ENCODE measurements around the gene ALPK3.

ALPK3 gene

DNA sequence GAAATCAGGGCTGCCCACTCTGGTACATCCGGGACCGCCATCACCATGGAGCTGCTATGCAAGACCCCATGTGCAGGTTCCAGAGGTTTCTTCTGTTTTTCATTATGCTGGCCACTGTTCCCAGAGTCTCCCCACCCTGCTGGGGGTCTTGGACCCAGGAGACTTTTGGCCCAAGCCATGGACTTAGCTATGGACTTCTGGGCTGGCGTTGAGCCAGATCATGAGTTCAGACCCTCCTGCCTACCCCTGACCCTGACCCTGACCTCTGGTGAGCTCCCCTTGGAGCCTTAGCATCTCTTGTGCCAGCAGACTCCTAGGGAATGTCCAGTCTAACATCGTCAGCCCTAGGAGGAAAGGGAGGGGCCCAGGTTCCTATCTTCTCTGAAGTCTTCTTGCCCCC lies 92.6 kb downstream of the ALPK3 start:
- peaks cover 17% of the 10 kb centered on the region for H3K4me1 ChIP-seq (ENCODE audit: control insufficient read depth, insufficient read depth, low read length)
- H3K9ac ChIP-seq (ENCODE audit: low read length), result no peak overlapping the region
- H3K4me3 ChIP-seq (ENCODE audit: low read length), result no peak overlapping the region
- H3K9me3 ChIP-seq (ENCODE audit: control insufficient read depth, low read length), result no peaks in the 10 kb centered on the region
- no peaks in the 10 kb centered on the region for H3K27me3 ChIP-seq (ENCODE audit: control insufficient read depth, insufficient read depth, low read length)
- H3K36me3 ChIP-seq (ENCODE audit: control insufficient read depth, insufficient read depth, low read length), result no peaks in the 10 kb centered on the region

DNA sequence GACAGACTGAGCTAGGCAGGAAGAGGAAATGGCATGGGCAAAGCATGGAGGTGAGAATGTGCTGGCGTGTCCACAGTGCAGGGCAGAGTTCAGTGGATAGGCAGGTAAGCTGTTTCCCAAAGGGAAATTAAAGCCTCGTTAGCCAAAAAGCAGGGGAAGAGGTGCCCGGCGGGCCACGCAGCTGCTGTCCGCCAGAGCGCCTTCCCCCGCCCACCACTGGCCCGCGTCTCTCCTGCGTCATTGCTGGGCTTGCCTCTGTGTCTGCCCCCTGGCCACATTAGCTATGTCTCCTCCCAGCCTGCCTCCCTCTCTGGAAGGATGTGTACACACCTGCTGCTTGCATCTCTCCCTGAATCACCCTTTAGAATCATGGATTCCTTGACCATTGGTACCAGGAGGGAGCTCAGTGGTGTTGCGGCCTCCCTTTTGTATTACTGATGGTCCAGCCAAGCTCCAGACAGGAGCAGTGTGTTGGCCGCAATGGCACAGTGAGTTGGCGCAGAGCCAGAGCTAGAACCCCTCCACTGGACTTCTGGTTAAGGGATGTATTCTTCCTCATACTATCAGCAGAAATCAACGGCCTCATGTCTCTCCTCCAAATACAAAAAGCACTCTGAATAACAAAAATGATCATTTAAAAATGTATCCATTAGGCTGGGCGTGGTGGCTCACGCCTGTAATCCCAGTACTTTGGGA lies 93.9 kb downstream of the ALPK3 start:
- peaks cover 17% of the 10 kb centered on the region for H3K4me1 ChIP-seq (ENCODE audit: control insufficient read depth, insufficient read depth, low read length)
- H3K9me3 ChIP-seq (ENCODE audit: control insufficient read depth, low read length), result no peaks in the 10 kb centered on the region
- H3K27me3 ChIP-seq (ENCODE audit: control insufficient read depth, insufficient read depth, low read length), result no peaks in the 10 kb centered on the region
- no peaks in the 10 kb centered on the region for H3K36me3 ChIP-seq (ENCODE audit: control insufficient read depth, insufficient read depth, low read length)
- H3K9ac ChIP-seq (ENCODE audit: low read length), result no peak overlapping the region
- no peak overlapping the region for H3K4me3 ChIP-seq (ENCODE audit: low read length)

DNA sequence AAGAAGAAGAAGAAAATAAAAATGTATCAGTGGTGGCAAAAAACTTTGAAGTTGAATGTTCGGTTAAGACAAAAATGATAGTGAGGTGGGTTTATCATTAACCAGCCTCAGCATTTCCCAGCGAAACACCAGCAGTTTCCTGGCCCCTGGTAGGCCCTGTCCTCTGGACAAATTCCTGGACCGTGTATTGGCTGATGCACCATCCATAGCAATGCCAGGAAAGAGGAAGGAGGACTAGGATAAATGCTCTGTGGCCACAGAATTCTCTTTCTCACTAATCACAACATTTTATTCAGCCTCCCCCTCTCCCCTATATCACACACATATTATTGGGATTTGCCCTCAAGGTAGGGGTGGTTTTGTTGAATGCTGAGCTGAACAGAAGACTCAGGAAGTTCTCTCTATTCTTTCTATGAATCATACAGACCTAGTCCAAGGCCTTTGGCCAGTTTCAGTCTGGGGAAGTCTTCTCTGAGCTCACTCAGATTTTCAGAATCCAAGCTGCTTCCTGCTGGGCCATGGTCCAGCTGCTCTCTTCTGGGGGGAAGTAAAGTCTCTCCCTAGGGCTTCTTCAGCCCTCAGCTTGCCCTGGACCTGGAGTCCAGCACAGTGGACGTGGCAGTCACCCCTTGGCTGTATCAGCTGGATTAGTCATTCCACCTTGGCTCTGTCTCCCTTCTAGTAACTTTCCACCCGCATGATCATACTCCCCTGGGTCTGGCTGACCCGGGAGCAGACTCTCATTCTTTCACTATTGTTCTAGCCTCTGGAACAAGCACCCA lies 94.9 kb downstream of the ALPK3 start:
- H3K36me3 ChIP-seq (ENCODE audit: control insufficient read depth, insufficient read depth, low read length), result no peaks in the 10 kb centered on the region
- peaks cover 17% of the 10 kb centered on the region for H3K4me1 ChIP-seq (ENCODE audit: control insufficient read depth, insufficient read depth, low read length)
- H3K9ac ChIP-seq (ENCODE audit: low read length), result no peak overlapping the region
- no peaks in the 10 kb centered on the region for H3K9me3 ChIP-seq (ENCODE audit: control insufficient read depth, low read length)
- H3K27me3 ChIP-seq (ENCODE audit: control insufficient read depth, insufficient read depth, low read length), result no peaks in the 10 kb centered on the region
- H3K4me3 ChIP-seq (ENCODE audit: low read length), result no peak overlapping the region

DNA sequence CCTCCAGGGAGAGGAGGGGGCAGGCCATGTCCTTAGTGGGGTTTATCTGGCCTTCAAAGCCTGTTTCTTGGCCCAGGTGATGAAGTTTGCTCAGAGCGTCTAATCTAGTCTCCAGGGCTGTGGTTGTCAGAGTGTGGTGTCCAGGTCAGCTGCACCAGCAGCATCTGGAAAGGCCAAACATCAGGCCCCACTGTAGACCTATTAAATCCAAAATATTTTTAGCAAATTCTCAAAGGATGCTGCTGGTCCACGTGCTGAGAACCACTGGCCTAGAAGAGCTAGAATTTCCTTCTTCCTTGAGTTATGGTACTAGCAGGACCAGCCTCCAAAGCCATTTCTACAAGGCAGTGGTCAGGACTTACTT lies 96.2 kb downstream of the ALPK3 start:
- Histone ChIP-seq H3K36me3 (ENCODE audit: control insufficient read depth, insufficient read depth, low read length) (no peaks in the 10 kb centered on the region), H3K4me1 (ENCODE audit: control insufficient read depth, insufficient read depth, low read length) (peaks cover 17% of the 10 kb centered on the region), H3K9ac (ENCODE audit: low read length) (no peak overlapping the region)

DNA sequence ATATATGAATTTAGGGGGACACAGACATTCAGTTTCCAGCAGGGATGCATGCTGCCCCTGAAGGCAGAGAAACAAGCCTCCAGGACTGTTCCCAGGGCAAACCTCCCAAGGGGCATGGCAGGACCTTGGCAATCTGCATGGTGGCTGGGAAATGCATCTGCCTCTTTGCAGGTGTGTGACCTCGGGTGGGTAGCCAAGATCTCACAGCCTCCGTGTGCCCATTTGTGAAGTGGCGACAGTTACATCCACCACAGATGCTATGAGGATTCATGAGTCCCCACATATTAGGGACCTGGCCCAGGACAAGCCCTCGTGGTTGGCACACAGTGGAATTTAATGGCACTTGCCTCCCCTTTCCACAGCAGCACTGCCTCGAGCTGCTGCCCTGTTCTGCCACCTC lies 97.2 kb downstream of the ALPK3 start:
- Histone ChIP-seq H3K9me3 (ENCODE audit: control insufficient read depth, low read length) (no peaks in the 10 kb centered on the region), H3K4me3 (ENCODE audit: low read length) (no peak overlapping the region), H3K4me1 (ENCODE audit: control insufficient read depth, insufficient read depth, low read length) (peaks cover 17% of the 10 kb centered on the region), H3K9ac (ENCODE audit: low read length) (no peak overlapping the region), H3K36me3 (ENCODE audit: control insufficient read depth, insufficient read depth, low read length) (no peaks in the 10 kb centered on the region), H3K27me3 (ENCODE audit: control insufficient read depth, insufficient read depth, low read length) (no peaks in the 10 kb centered on the region)

More for the DNA sequence above, 96.2 kb downstream of the ALPK3 start:
- H3K27me3 ChIP-seq (ENCODE audit: control insufficient read depth, insufficient read depth, low read length), result no peaks in the 10 kb centered on the region
- H3K4me3 ChIP-seq (ENCODE audit: low read length), result no peak overlapping the region
- H3K9me3 ChIP-seq (ENCODE audit: control insufficient read depth, low read length), result no peaks in the 10 kb centered on the region

DNA sequence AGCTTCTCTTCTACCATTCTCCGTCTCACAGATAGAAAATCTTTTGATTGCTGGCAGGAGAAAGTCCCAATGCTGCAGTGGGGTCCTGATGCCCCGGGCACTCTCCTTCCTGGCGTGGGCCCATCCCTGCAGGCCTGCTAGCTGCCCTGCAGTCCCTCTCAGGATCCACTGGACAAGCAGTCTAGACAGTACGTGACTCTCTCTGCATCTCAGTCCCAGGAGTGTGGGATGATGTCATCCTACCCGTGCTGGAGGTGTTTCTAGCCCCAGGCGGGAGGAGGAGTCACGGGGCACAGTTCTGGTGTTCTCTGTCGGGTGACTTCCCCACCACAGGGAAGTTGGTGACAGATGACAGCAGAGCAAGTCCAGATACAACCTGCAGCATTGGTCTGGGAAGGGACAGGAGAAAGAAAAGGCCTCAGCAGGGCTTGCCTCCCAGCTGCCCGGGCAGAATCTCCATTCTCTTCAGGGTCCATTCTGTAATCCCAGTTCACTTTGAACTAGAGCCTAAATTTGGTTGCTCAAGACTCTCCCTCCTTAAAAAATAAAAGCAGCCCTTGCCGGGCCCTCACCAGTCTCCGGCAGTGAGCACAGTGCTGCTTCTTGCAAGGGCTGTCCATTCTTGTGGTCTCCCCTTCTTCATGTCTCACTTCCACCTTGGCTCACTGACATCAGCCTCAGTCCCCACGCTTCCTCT lies 97.9 kb downstream of the ALPK3 start:
- H3K4me1 ChIP-seq (ENCODE audit: control insufficient read depth, insufficient read depth, low read length), result peaks cover 17% of the 10 kb centered on the region
- H3K36me3 ChIP-seq (ENCODE audit: control insufficient read depth, insufficient read depth, low read length), result no peaks in the 10 kb centered on the region
- H3K27me3 ChIP-seq (ENCODE audit: control insufficient read depth, insufficient read depth, low read length), result no peaks in the 10 kb centered on the region
- H3K9ac ChIP-seq (ENCODE audit: low read length), result no peak overlapping the region
- H3K4me3 ChIP-seq (ENCODE audit: low read length), result no peak overlapping the region
- no peaks in the 10 kb centered on the region for H3K9me3 ChIP-seq (ENCODE audit: control insufficient read depth, low read length)

DNA sequence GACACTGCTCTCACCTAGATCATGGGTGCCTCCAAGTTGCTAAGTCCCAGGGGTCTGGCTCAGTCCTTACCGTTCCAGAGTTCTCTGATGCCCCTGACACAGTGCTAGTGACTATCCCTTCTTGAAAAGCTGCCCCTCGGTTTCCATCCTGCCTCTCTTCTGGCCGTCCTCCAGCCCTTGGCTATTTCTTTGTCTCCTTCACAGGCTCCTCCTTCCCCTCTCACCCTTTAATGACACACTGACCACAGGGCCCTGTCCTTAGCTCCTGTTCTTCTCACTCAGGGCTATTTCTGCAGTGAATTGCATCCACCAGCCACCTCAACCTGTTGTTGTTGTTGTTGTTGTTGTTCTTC lies 98.4 kb downstream of the ALPK3 start:
- H3K27me3 ChIP-seq (ENCODE audit: control insufficient read depth, insufficient read depth, low read length), result no peaks in the 10 kb centered on the region
- no peaks in the 10 kb centered on the region for H3K9me3 ChIP-seq (ENCODE audit: control insufficient read depth, low read length)
- no peak overlapping the region for H3K4me3 ChIP-seq (ENCODE audit: low read length)
- H3K36me3 ChIP-seq (ENCODE audit: control insufficient read depth, insufficient read depth, low read length), result no peaks in the 10 kb centered on the region
- peaks cover 17% of the 10 kb centered on the region for H3K4me1 ChIP-seq (ENCODE audit: control insufficient read depth, insufficient read depth, low read length)
- H3K9ac ChIP-seq (ENCODE audit: low read length), result no peak overlapping the region

DNA sequence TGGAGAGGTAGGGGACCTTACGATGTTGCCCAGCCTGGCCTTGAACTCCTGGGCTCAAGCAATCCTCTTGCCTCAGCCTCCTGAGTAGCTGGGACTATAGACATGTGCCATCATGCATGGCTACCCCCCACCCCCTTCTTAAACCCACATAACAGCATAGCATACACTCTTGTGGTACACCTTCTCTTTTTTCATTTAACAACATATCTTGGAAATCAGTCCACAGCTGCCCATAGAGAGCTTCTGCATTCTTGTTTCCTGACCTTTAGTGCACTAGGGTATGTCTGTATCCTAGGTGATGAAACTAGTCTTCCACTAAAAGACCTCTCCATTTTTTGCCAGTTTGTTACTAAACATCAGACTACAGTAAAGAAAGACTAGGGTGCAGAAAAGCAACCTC lies 100.3 kb downstream of the ALPK3 start:
- Histone ChIP-seq H3K4me3 (ENCODE audit: low read length) (no peak overlapping the region), H3K27me3 (ENCODE audit: control insufficient read depth, insufficient read depth, low read length) (no peaks in the 10 kb centered on the region), H3K9me3 (ENCODE audit: control insufficient read depth, low read length) (no peaks in the 10 kb centered on the region), H3K36me3 (ENCODE audit: control insufficient read depth, insufficient read depth, low read length) (no peaks in the 10 kb centered on the region), H3K9ac (ENCODE audit: low read length) (no peak overlapping the region), H3K4me1 (ENCODE audit: control insufficient read depth, insufficient read depth, low read length) (peaks cover 1% of the 10 kb centered on the region)

DNA sequence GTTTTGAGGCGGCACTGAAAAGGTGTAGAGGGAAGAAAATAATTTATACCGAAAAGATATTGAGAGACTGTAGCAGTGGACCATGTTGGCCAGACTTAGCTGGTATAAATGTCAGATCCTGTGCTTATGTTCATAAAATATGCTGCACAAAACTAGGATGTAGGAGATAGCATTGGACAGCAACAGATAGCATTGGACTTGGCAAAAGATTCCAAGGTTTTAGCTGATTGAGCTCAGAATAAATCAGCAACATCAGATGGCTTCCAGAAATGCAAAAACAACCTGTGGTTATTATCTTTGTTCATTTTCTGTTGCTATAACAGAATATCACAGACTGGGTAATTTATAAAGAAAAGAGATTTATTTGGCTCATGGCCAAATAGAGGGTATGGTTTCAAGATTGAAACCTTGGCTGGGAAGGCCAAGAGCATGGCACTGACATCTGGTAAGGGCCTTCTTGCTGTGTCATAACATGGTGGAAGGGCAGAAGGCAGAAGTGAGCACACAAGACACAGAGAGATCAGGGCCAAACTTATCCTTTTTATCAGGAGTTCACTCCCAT lies 102.0 kb downstream of the ALPK3 start:
- Histone ChIP-seq H3K4me3 (ENCODE audit: low read length) (no peak overlapping the region), H3K36me3 (ENCODE audit: control insufficient read depth, insufficient read depth, low read length) (no peaks in the 10 kb centered on the region), H3K27me3 (ENCODE audit: control insufficient read depth, insufficient read depth, low read length) (no peaks in the 10 kb centered on the region), H3K9ac (ENCODE audit: low read length) (no peak overlapping the region), H3K4me1 (ENCODE audit: control insufficient read depth, insufficient read depth, low read length) (no peaks in the 10 kb centered on the region), H3K9me3 (ENCODE audit: control insufficient read depth, low read length) (no peaks in the 10 kb centered on the region)

DNA sequence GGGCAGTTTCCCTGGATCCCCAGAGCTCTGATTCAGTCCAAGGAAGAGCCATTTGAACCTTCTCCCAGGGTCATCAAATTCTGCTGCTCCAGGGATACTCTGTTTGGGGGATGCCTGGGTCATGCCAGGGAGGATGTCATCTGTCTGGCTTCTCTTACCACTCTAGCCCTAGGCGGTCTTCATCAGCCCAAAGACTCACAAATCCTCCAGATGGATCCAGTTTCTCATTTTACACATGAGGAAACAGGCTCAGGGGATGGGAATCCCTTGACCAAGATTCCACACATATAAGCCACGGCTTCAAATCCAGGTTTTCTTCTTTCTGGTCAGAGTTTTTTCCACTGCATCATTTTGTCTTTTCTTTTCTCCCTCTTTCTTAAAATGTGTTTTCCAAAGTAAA lies 104.0 kb downstream of the ALPK3 start:
- Histone ChIP-seq H3K36me3 (ENCODE audit: control insufficient read depth, insufficient read depth, low read length) (no peaks in the 10 kb centered on the region), H3K9me3 (ENCODE audit: control insufficient read depth, low read length) (no peaks in the 10 kb centered on the region), H3K27me3 (ENCODE audit: control insufficient read depth, insufficient read depth, low read length) (no peaks in the 10 kb centered on the region), H3K4me3 (ENCODE audit: low read length) (no peak overlapping the region), H3K9ac (ENCODE audit: low read length) (no peak overlapping the region), H3K4me1 (ENCODE audit: control insufficient read depth, insufficient read depth, low read length) (no peaks in the 10 kb centered on the region)

DNA sequence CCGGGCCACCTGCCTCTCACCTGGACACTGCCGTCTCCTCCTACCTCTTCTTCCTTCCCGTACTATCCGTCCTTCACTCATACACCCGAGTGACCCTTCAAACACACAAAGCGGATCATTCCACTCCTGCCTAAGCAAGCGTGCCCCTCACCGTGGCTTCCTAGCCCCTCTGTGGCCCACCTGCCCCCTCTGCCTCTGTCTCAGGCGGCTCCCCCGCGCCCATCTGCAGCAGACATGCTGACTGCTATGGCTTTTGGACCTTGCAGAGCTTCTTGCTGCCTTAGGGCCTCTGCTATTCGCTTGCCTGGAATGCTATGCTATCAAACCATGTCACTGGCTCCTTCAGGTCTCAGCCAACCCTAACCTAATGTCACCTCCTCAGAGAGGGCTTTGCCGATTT lies 105.4 kb downstream of the ALPK3 start:
- Histone ChIP-seq H3K27me3 (ENCODE audit: control insufficient read depth, insufficient read depth, low read length) (no peaks in the 10 kb centered on the region), H3K9ac (ENCODE audit: low read length) (no peak overlapping the region), H3K4me3 (ENCODE audit: low read length) (no peak overlapping the region), H3K9me3 (ENCODE audit: control insufficient read depth, low read length) (no peaks in the 10 kb centered on the region), H3K4me1 (ENCODE audit: control insufficient read depth, insufficient read depth, low read length) (no peaks in the 10 kb centered on the region), H3K36me3 (ENCODE audit: control insufficient read depth, insufficient read depth, low read length) (no peaks in the 10 kb centered on the region)

Measured in mucosa of stomach (tissue), 1 donor.